GM23338 (cell line): Measurements from ENCODE around the gene DBH. TPM values are rescaled to one million over a fixed set of nuclear protein-coding genes. Genes with fewer than 3 reads are reported as not detected.

Experiments
- ATAC-seq: fragments of 200-7000 bp; cut with Tn5 transposase; 3 replicates; pipeline ENCODE4 v1.9.1; 2020
- DNase-seq: peaks from one replicate; pipeline ENCODE4 v3.0.0-alpha.2; 2015; ENCODE audit warnings: low spot score
- H2AFZ ChIP-seq: fragments of 200-600 bp; sonication (generic); 2 replicates; pipeline ENCODE4 v1.8.0; 2016; ENCODE audit warnings: antibody characterized with exemption, mild to moderate bottlenecking, moderate library complexity
- H3F3A ChIP-seq: fragments of 200-600 bp; sonication (generic); replicated peaks from 2 replicates; pipeline ENCODE4 v1.8.0; 2017; ENCODE audit warnings: antibody characterized with exemption, mixed run types, low read depth
- H3K27ac ChIP-seq: fragments of 200-600 bp; sonication (generic); 2 replicates; pipeline ENCODE4 v1.6.1; 2016; ENCODE audit warnings: low read depth
- H3K27me3 ChIP-seq: fragments of 200-600 bp; sonication (generic); 2 replicates; pipeline ENCODE4 v1.8.0; 2016; ENCODE audit warnings: mild to moderate bottlenecking, mixed run types, moderate library complexity; ENCODE audit not compliant: insufficient read depth
- H3K36me3 ChIP-seq: fragments of 200-600 bp; sonication (generic); 2 replicates; pipeline ENCODE4 v1.8.0; 2016; ENCODE audit warnings: mild to moderate bottlenecking; ENCODE audit not compliant: insufficient read depth
- H3K4me1 ChIP-seq: fragments of 200-600 bp; sonication (generic); 2 replicates; pipeline ENCODE4 v1.8.0; 2016; ENCODE audit warnings: mild to moderate bottlenecking, moderate library complexity; ENCODE audit not compliant: insufficient read depth
- H3K4me2 ChIP-seq: fragments of 200-600 bp; sonication (generic); 2 replicates; pipeline ENCODE4 v1.7.1; 2017; ENCODE audit warnings: mixed run types
- H3K4me3 ChIP-seq: fragments of 200-600 bp; sonication (generic); 2 replicates; pipeline ENCODE4 v1.6.1; 2016; ENCODE audit warnings: mixed run types
- H3K79me2 ChIP-seq: fragments of 200-600 bp; sonication (generic); replicated peaks from 2 replicates; pipeline ENCODE4 v1.8.0; 2017; ENCODE audit warnings: mild to moderate bottlenecking; ENCODE audit not compliant: insufficient read depth
- H3K9me2 ChIP-seq: fragments of 200-600 bp; sonication (generic); 2 replicates; pipeline ENCODE4 v1.8.0; 2017; ENCODE audit not compliant: insufficient read depth
- H4K20me1 ChIP-seq: fragments of 200-600 bp; sonication (generic); replicated peaks from 2 replicates; pipeline ENCODE4 v1.8.0; 2017; ENCODE audit warnings: mild to moderate bottlenecking; ENCODE audit not compliant: insufficient read depth
- H3K27ac Mint-ChIP-seq: 2 replicates; pipeline ENCODE4 v1.8.0; 2020; ENCODE audit warnings: inconsistent platforms, mild to moderate bottlenecking, moderate library complexity, mixed read lengths
- H3K27me3 Mint-ChIP-seq: 3 replicates; pipeline ENCODE4 v1.8.0; 2022; ENCODE audit warnings: low read depth, mild to moderate bottlenecking, moderate library complexity, mixed read lengths, inconsistent platforms; ENCODE audit not compliant: insufficient read depth, poor library complexity
- H3K36me3 Mint-ChIP-seq: 3 replicates; pipeline ENCODE4 v1.8.0; 2021; ENCODE audit warnings: low read depth, mild to moderate bottlenecking, inconsistent platforms, moderate library complexity, mixed read lengths
- H3K4me1 Mint-ChIP-seq: 3 replicates; pipeline ENCODE4 v1.8.0; 2020; ENCODE audit warnings: mild to moderate bottlenecking, inconsistent platforms, mixed read lengths
- H3K4me3 Mint-ChIP-seq: 3 replicates; pipeline ENCODE4 v1.8.0; 2021; ENCODE audit warnings: moderate library complexity, mild to moderate bottlenecking, inconsistent platforms, mixed read lengths
- H3K9me3 Mint-ChIP-seq: 3 replicates; pipeline ENCODE4 v1.8.0; 2020; ENCODE audit warnings: moderate library complexity, mild to moderate bottlenecking, inconsistent platforms, mixed read lengths
- ETS1 ChIP-seq: IDR thresholded peaks from 2 replicates; pipeline ENCODE4 v1.6.1; 2016; ENCODE audit warnings: antibody characterized with exemption
- EZH2 ChIP-seq: fragments of 200-600 bp; sonication (generic); IDR thresholded peaks from one replicate; pipeline ENCODE4 v1.8.0; 2017; ENCODE audit warnings: antibody characterized with exemption, mild to moderate bottlenecking, low read depth; ENCODE audit not compliant: unreplicated experiment
- EZH2phosphoT487 ChIP-seq: fragments of 200-600 bp; sonication (generic); IDR thresholded peaks from one replicate; pipeline ENCODE4 v1.8.1; 2018; ENCODE audit warnings: antibody characterized with exemption; ENCODE audit not compliant: unreplicated experiment
- JUNB ChIP-seq: IDR thresholded peaks from one replicate; pipeline ENCODE4 v1.6.1; 2016; ENCODE audit warnings: antibody characterized with exemption; ENCODE audit not compliant: unreplicated experiment
- POLR2AphosphoS5 ChIP-seq: IDR thresholded peaks from 2 replicates; pipeline ENCODE4 v1.6.1; 2016; ENCODE audit warnings: antibody characterized with exemption, low read depth
- REST ChIP-seq: IDR thresholded peaks from one replicate; pipeline ENCODE4 v1.6.1; 2018; ENCODE audit warnings: antibody characterized with exemption; ENCODE audit not compliant: unreplicated experiment
- STAT1 ChIP-seq: IDR thresholded peaks from one replicate; pipeline ENCODE4 v1.6.1; 2016; ENCODE audit warnings: antibody characterized with exemption; ENCODE audit not compliant: unreplicated experiment
- ZNF331 ChIP-seq: fragments of 250-450 bp; sonication (Bioruptor Pico); IDR thresholded peaks from 2 replicates; pipeline ENCODE4 v1.5.0; 2020; ENCODE audit warnings: low read depth, mild to moderate bottlenecking, moderate library complexity
- ZNF462 ChIP-seq: fragments of 250-450 bp; sonication (Bioruptor Pico); IDR thresholded peaks from 2 replicates; pipeline ENCODE4 v1.5.0; 2020; ENCODE audit warnings: mild to moderate bottlenecking, moderate library complexity
- polyA plus RNA-seq: library from polyadenylated mRNA; unstranded; fragments of >200 nt; fragmentation: Nextera tagmentation; extraction: Ambion mirVana; gene quantifications from 2 replicates; pipeline ENCODE4 v1.2.1, GENCODE V29; 2016
- total RNA-seq: library from RNA; depleted of rRNA; stranded (reverse); fragments of >200 nt; shearing (Covaris generic); gene quantifications from 2 replicates; pipeline ENCODE4 v1.2.3, GENCODE V29; 2014

The DBH gene
- total and polyA plus RNA-seq, 2 experiments from 2014 or later = 0.08 to 0.24 TPM

- H3K36me3 ChIP-seq = no peaks in the 10 kb centered on the region
- H3K4me2 ChIP-seq = no peak overlapping the region
- no peaks in the 10 kb centered on the region for H3K79me2 ChIP-seq
- no peak overlapping the region for H2AFZ ChIP-seq
- H4K20me1 ChIP-seq = no peaks in the 10 kb centered on the region
- peaks cover 6% of the 10 kb centered on the region; the same call in 2 of the 3 replicates for H3K4me1 Mint-ChIP-seq
- H3K4me3 ChIP-seq = no peak overlapping the region
- H3K9me3 Mint-ChIP-seq = no peaks in the 10 kb centered on the region
- TF ChIP-seq REST = no peak
- TF ChIP-seq POLR2AphosphoS5 = no peak
- TF ChIP-seq EZH2phosphoT487 = no peak
- TF ChIP-seq ZNF331 = no peak
- no peaks in the 10 kb centered on the region for H3K27me3 ChIP-seq
- DNase-seq (no peak), ATAC-seq (no peak)
- H3K27me3 Mint-ChIP-seq = peaks cover 12% of the 10 kb centered on the region
- H3K36me3 Mint-ChIP-seq = no peaks in the 10 kb centered on the region
- H3K27ac Mint-ChIP-seq = no peak overlapping the region
- H3K27ac ChIP-seq = no peak overlapping the region
- H3K9me2 ChIP-seq = no peaks in the 10 kb centered on the region
- H3K4me3 Mint-ChIP-seq = no peak overlapping the region
- no peaks in the 10 kb centered on the region for H3F3A ChIP-seq
- no peaks in the 10 kb centered on the region for H3K4me1 ChIP-seq
Observed at GRCh38 chr9:133705576-133705975, 69.4 kb downstream of the DBH start.

GRCh38 chr9:133706307-133707050 is 70.3 kb downstream of the DBH start:
- Histone ChIP-seq H3K4me3 (no peak overlapping the region), H3K27me3 (no peaks in the 10 kb centered on the region), H3F3A (no peaks in the 10 kb centered on the region), H3K9me2 (no peaks in the 10 kb centered on the region), H3K36me3 (no peaks in the 10 kb centered on the region), H2AFZ (no peak overlapping the region), H3K27ac (no peak overlapping the region), H3K4me2 (no peak overlapping the region), H3K79me2 (no peaks in the 10 kb centered on the region), H4K20me1 (no peaks in the 10 kb centered on the region), H3K4me1 (no peaks in the 10 kb centered on the region)
- peaks cover 14% of the 10 kb centered on the region for H3K27me3 Mint-ChIP-seq
- no peaks in the 10 kb centered on the region for H3K9me3 Mint-ChIP-seq
- no peaks in the 10 kb centered on the region for H3K36me3 Mint-ChIP-seq
- DNase-seq (no peak), ATAC-seq (no peak)
- H3K4me3 Mint-ChIP-seq = no peak overlapping the region
- H3K4me1 Mint-ChIP-seq = peaks cover 6% of the 10 kb centered on the region; the same call in 2 of the 3 replicates
- H3K27ac Mint-ChIP-seq = no peak overlapping the region
- TF ChIP-seq ETS1 (no peak), ZNF331 (no peak), EZH2 (no peak), STAT1 (no peak), JUNB (no peak), ZNF462 (CRISPR knock-in tag) (no peak)
